Embryonic facial prominence (tissue), 1 donor: ENCODE measurements around the gene SYK.

Experiments used
- DNase-seq: peaks from one replicate; pipeline ENCODE4 v3.0.0-alpha.2; 2016; ENCODE audit errors: extremely low spot score

The SYK gene

GRCh38 chr9:90848866-90849265, 47.2 kb downstream of the SYK start:
- DNase-seq: no peak

GRCh38 chr9:90851444-90851843, 49.8 kb downstream of the SYK start:
- no peak for DNase-seq

GRCh38 chr9:90853945-90854344, 52.3 kb downstream of the SYK start:
- DNase-seq: no peak

DNA sequence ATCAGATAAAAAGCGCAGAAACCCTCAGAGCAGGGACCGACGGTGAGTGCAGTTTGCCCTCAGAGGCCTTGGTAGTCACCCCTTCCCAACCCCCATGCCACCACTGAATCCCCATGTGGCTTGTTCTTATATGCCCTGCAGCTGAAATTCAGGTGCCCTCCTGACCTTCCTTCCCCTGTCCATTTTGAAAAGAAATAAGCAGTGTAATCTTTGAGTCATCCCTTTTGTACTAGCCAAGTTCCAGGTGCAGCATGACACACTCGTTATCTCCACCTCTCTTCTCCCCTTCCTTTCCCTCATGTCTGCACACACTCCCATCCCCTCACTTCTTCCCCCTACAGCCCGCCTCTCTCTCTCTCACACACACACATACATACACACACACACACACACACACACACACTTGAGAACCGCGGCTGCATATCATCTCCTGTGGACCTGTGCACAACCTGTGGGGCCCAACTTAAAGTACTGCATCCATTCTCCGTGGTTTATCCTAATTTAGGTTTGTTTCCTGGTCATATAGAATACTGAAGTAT, 53.1 kb downstream of the SYK start:
- DNase-seq: no peak

GRCh38 chr9:90855208-90855902, 53.7 kb downstream of the SYK start:
- no peak for DNase-seq

DNA sequence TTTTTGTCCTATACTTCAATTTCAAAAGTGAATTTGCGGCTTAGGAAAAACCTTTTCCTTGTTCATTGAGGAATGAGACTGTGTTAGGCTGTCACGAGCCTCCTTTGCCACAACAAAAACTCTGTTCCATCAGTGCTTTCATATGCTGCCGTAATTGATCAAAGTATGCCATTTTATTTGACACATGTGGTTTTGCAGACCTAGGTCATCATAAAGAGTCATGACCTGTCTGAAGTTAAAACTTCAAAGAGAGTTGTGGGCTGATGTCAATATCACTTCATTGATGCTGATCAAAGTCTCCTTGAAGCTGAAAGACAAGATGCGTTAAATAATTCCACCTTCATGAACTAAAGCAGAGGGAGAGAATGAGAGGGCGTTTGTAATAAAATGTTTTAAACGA, 55.5 kb downstream of the SYK start:
- DNase-seq: no peak

- DNase-seq: no peak
These were observed 56.2 kb downstream of the SYK start for GRCh38 chr9:90857855-90858254.

GRCh38 chr9:90858457-90858901, 56.9 kb downstream of the SYK start:
- no peak for DNase-seq

DNA sequence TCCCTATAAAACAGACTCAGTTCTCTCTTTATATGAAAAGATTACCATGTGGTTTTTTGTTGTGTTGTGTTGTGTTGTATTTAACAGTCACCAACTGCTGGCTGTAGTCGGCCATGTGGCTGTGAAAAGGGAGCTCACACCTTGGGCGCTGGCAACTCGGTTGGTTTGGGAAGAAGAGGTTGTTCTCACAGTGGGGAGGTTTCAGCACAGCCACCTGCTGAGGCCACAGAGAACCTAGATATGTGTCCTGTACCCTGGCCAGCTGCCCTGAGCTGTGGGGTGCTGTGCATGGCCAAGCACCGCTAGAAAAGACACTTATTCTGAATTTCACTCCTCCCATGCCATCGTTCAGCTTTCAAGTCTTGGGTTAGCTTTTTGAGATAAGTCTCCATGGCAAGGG, 58.8 kb downstream of the SYK start:
- DNase-seq: no peak

DNA sequence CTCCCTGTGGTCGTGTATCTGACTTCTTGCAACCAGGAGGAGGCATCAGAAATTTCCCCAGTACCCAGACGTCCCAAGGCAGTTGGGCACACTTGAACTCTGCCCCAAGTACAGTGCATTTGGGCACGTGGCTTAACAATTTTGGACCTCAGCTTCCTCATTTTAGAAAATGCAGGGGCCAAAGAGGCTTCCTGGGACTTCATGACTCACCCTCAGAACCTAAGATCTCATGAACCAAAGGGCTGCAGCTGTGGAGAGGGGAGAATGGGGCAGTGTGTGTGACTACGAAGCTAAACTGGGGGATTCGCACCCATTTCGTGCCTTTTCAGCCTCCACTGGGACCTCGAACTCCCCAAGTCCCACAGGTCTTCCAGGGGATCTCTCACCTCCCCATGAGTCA, 59.2 kb downstream of the SYK start:
- no peak for DNase-seq

DNA sequence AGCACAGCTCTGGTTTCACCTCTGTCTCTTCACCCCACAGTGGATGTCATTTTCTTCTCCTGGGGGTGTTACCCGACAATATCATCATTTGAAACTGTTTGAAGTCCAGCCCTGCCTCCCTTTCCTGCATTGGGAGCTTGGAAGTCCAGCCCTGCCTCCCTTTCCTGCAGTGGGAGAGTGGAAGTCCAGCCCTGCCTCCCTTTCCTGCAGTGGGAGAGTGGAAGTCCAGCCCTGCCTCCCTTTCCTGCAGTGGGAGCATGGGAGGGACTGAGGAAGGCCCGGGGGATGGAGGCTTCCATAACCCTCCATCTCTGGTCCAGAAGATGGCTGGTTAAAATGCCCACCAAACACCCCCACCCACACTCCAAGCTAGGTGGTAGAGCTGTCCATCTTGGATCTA, 59.8 kb downstream of the SYK start:
- no peak for DNase-seq

DNA sequence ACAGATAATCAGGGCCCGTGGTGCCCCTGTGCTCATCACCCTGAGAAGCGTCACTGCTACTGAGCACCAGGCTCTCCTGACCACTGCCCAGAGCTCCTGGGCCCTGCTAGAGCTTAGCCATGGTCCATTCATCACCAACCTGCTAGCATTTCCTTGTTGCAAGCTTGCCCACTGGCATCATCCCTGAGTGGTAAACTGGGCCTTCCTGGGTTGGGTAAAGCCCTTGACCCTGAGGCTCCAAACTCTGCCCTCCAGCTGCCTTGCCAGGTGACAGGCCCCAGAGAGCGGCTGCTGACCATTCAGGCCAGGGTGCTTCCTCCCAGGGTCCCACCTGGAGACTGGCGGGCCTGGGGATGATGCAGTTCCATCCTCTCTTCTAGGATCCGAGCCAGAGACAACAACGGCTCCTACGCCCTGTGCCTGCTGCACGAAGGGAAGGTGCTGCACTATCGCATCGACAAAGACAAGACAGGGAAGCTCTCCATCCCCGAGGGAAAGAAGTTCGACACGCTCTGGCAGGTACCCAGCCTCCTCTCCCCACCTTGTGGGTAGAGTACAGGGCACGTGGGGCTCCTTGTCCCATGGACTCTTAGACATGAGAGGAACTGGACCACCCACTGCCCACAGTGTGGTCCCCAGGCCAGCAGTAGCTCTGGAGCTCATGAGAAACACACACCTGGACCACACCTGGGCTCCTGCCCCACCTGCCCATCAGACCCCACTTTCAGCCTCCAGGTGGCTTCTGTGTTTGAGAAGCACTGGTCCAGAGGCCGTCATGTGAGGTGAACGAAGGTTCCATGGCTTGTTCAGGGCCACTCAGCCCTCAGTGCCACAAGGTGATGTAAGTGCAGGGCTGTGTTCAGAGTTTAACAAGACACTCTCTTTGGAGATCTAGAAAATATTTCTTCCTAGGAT, 60.5 kb downstream of the SYK start:
- no peak for DNase-seq

GRCh38 chr9:90864779-90865178, 63.2 kb downstream of the SYK start:
- DNase-seq: no peak

- DNase-seq: no peak
These were observed 65.5 kb downstream of the SYK start for GRCh38 chr9:90867101-90867500.

DNA sequence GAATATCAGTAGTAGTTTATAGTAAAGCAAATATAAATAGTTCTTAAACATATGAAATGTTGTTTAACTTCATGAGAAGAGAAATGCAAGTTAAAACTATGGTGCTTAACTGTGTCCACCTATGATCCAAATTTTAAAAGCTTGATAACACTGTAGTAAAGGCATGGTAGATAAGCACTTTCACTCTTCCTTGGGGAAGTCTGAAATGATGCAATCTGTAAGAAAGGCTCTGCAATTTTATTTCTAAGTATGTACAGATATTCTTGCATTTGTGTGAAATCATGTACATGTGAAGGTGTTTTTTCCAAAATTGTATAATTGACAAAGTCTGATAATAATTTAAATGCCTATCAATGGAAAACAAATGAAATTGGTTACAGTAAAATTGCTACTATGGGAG, 66.9 kb downstream of the SYK start:
- DNase-seq: no peak

- DNase-seq: no peak
These were observed 67.7 kb downstream of the SYK start for GRCh38 chr9:90869361-90869760.

GRCh38 chr9:90870621-90871326, 69.2 kb downstream of the SYK start:
- DNase-seq: peak; percentile 38

GRCh38 chr9:90871327-90871935, 69.8 kb downstream of the SYK start:
- DNase-seq: no peak

DNA sequence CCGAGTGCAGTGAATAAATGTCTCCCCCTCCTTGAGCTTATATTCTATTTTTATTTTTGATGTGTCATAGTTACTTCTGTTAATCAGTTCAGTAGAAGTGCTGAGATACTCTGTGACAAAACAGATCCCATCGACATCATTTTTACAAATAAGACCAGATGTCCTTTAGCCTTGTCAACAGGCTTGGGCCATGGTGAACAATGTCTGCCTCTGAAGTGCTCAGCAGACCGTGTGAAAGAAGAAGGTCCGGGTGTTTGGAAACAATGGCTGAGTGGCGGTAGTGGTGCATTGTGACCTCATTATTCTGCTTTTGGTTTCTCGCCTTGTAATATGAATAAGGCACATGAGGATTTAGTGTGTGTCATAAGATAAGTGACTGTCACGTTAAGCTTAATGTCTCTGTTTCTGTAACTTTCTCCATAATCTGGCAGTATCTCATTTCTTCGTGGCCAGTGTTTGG, 71.2 kb downstream of the SYK start:
- DNase-seq: no peak

GRCh38 chr9:90873422-90873821, 71.8 kb downstream of the SYK start:
- DNase-seq: no peak

GRCh38 chr9:90874194-90874593, 72.6 kb downstream of the SYK start:
- DNase-seq: no peak

DNA sequence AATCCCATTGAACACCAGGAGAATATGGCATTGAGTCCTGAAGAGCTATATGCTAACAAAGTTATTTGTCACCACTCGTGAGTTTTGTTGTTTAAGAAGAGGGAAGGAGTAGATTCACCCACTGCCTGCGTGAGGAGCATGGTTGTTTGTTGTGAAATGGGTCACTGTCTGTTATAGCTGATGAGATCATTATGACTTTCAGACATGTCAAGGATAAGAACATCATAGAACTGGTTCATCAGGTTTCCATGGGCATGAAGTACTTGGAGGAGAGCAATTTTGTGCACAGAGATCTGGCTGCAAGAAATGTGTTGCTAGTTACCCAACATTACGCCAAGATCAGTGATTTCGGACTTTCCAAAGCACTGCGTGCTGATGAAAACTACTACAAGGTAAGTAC, 76.9 kb downstream of the SYK start:
- DNase-seq: no peak
